ENCODE data around the gene CCNY. TPM values are rescaled to one million over a fixed set of nuclear protein-coding genes. Genes with fewer than 3 reads are reported as not detected.
"Not testable (repeated sequence)": the region's sequence is repeated elsewhere in the genome, so short reads cannot be mapped to it uniquely, and the experiment has no call there.

Gene CCNY
- total RNA-seq, 1 experiment from 2014 or later = 122 TPM

DNA sequence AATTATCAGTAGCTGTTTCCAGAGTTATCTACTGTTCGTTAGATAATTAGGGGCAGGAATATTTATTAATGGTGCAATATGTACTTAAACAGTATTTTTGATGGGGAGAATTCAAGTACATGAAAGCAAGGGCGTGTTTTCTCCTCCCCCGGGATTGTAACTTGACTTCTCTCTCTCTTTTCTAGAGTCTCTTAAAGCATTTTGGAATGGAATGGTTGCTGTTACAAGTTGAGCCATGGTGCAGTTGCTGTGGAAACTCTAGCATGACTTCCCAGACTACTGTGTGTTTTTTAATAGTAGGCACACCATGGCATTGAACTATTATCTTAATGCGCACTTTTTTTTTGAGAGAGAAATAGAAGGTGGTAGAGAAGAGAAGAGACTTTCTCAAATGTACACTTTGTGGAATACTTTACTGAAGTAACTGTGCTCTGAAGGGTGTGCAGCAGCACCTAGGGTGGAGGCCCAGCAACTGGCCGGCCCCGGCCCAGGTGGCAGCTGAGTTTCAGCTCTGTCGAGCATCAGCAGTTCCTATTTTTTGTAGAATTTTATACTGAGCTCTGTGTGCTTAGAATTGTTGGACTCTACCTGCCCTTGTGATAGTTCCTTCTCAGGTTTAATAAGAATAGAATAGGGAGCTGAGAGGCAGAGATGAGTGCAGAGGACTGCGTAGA, 64.4 kb downstream of the CCNY start:
- ChIA-PET POLR2A (interaction anchor here (0.6 kb wide), 2 partner anchors 10 to 109 kb away, joined by 3 to 13 read pairs; no protein-coding TSS in a partner anchor), CTCF (interaction anchor here (0.5 kb wide), 1 partner anchor 123 kb away, joined by 3 read pairs; no protein-coding TSS in a partner anchor)
- BruUV-seq (replicated peaks) = no TSS peak
- intact Hi-C loops (cut with micrococcal nuclease; ENCODE audit: unreplicated experiment) = no loop called here
- no peak for TF ChIP-seq CTCF (IDR thresholded peaks at IDR 0.05; ENCODE audit: insufficient read depth in 1 of 2, low read depth in 1 of 2, low read length in 1 of 2, severe bottlenecking in 1 of 2, unreplicated experiment in 1 of 2)
- Histone ChIP-seq H3K27me3 (replicated peaks; ENCODE audit: control insufficient read depth, insufficient read depth, low read length) (no peaks in the 10 kb centered on the region), H3K9me3 (peaks cover 23% of the 10 kb centered on the region), H3K4me1 (peaks cover 19% of the 10 kb centered on the region), H3K4me3 (ENCODE audit: low read depth, low read length) (no peak overlapping the region), H3K36me3 (ENCODE audit: control insufficient read depth, insufficient read depth, low read length) (no peaks in the 10 kb centered on the region; the same call in 1 of the 2 replicates)
- Mint-ChIP-seq H3K9me3 (ENCODE audit: unreplicated experiment) (no peaks in the 10 kb centered on the region), H3K4me3 (ENCODE audit: unreplicated experiment) (no peak overlapping the region), H3K27me3 (ENCODE audit: insufficient read depth, unreplicated experiment) (no peaks in the 10 kb centered on the region), H3K4me1 (ENCODE audit: low read depth, unreplicated experiment) (no peaks in the 10 kb centered on the region), H3K36me3 (ENCODE audit: insufficient read depth, unreplicated experiment) (no peaks in the 10 kb centered on the region), H3K27ac (ENCODE audit: unreplicated experiment) (no peak overlapping the region)
- no peak for DNase-seq

- H3K4me3 ChIP-seq (ENCODE audit: low read depth, low read length); DNase-seq; BruUV-seq (replicated peaks); intact Hi-C loops (cut with micrococcal nuclease; ENCODE audit: unreplicated experiment); H3K27me3 ChIP-seq (replicated peaks; ENCODE audit: control insufficient read depth, insufficient read depth, low read length); H3K27me3 Mint-ChIP-seq (ENCODE audit: insufficient read depth, unreplicated experiment); H3K27ac Mint-ChIP-seq (ENCODE audit: unreplicated experiment); CTCF ChIA-PET; H3K36me3 ChIP-seq (ENCODE audit: control insufficient read depth, insufficient read depth, low read length); H3K9me3 Mint-ChIP-seq (ENCODE audit: unreplicated experiment); H3K4me3 Mint-ChIP-seq (ENCODE audit: unreplicated experiment); H3K36me3 Mint-ChIP-seq (ENCODE audit: insufficient read depth, unreplicated experiment): not testable (repeated sequence)
- POLR2A ChIA-PET = interaction anchor here (0.5 kb wide), 1 partner anchor 144 kb away, joined by 5 read pairs; no protein-coding TSS in a partner anchor
- Histone ChIP-seq H3K9me3 (peaks cover 23% of the 10 kb centered on the region), H3K4me1 (peaks cover 19% of the 10 kb centered on the region)
- peaks cover 14% of the 10 kb centered on the region for H3K4me1 Mint-ChIP-seq (ENCODE audit: low read depth, unreplicated experiment)
Measured at GRCh38 chr10:35403491-35403890, 67.2 kb downstream of the CCNY start.

DNA sequence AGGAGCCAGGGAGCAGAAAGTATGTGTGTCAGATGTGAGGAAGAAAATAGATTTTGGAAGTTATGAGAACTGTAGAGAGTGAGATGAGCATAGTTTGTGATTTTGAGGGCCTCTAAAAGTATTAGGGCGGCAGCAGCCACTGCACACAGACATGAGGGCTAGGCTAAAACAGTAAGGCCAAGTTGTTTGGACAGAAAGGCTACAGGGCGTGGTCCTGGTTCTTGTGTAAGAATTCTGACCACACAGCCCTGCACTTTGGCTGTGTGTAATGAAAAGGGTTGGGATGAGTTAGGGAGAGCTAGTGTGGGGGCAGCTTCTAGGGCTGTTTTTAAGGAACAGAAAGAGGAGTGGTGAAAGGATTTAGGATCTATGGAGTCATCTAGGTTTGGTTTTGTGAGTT, 67.8 kb downstream of the CCNY start:
- H3K4me1 Mint-ChIP-seq (ENCODE audit: low read depth, unreplicated experiment) = peaks cover 14% of the 10 kb centered on the region
- H3K27ac Mint-ChIP-seq (ENCODE audit: unreplicated experiment); H3K27me3 ChIP-seq (replicated peaks; ENCODE audit: control insufficient read depth, insufficient read depth, low read length); intact Hi-C loops (cut with micrococcal nuclease; ENCODE audit: unreplicated experiment); DNase-seq; H3K27me3 Mint-ChIP-seq (ENCODE audit: insufficient read depth, unreplicated experiment); H3K36me3 Mint-ChIP-seq (ENCODE audit: insufficient read depth, unreplicated experiment); H3K9me3 Mint-ChIP-seq (ENCODE audit: unreplicated experiment); H3K4me3 Mint-ChIP-seq (ENCODE audit: unreplicated experiment); CTCF ChIA-PET; H3K4me3 ChIP-seq (ENCODE audit: low read depth, low read length); BruUV-seq (replicated peaks); H3K36me3 ChIP-seq (ENCODE audit: control insufficient read depth, insufficient read depth, low read length); POLR2A ChIA-PET: not testable (repeated sequence)
- Histone ChIP-seq H3K9me3 (peaks cover 23% of the 10 kb centered on the region), H3K4me1 (peaks cover 14% of the 10 kb centered on the region)

DNA sequence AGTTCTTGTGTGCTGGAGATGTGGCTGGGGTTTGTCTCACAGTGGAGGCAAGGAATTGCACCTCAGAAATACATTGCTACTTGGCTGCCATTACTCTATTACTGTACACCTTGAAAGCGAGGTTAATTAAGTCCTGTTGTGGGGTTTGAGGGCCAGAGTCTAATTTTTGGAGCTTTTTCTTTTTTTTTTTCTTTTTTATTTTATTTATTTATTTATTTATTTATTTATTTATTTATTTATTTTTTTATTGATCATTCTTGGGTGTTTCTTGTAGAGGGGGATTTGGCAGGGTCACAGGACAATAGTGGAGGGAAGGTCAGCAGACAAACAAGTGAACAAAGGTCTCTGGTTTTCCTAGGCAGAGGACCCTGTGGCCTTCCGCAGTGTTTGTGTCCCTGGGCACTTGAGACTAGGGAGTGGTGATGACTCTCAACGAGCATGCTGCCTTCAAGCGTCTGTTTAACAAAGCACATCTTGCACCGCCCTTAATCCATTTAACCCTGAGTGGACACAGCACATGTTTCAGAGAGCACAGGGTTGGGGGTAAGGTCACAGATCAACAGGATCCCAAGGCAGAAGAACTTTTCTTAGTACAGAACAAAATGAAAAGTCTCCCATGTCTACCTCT, 69.8 kb downstream of the CCNY start:
- H3K4me3 ChIP-seq (ENCODE audit: low read depth, low read length); CTCF ChIA-PET; H3K36me3 ChIP-seq (ENCODE audit: control insufficient read depth, insufficient read depth, low read length); H3K9me3 Mint-ChIP-seq (ENCODE audit: unreplicated experiment); H3K27me3 ChIP-seq (replicated peaks; ENCODE audit: control insufficient read depth, insufficient read depth, low read length); H3K4me1 ChIP-seq; POLR2A ChIA-PET; DNase-seq; BruUV-seq (replicated peaks); H3K4me3 Mint-ChIP-seq (ENCODE audit: unreplicated experiment); intact Hi-C loops (cut with micrococcal nuclease; ENCODE audit: unreplicated experiment); H3K27ac Mint-ChIP-seq (ENCODE audit: unreplicated experiment); H3K27me3 Mint-ChIP-seq (ENCODE audit: insufficient read depth, unreplicated experiment): not testable (repeated sequence)
- Mint-ChIP-seq H3K4me1 (ENCODE audit: low read depth, unreplicated experiment) (peaks cover 26% of the 10 kb centered on the region), H3K36me3 (ENCODE audit: insufficient read depth, unreplicated experiment) (peaks cover 11% of the 10 kb centered on the region)
- H3K9me3 ChIP-seq = peaks cover 20% of the 10 kb centered on the region

GRCh38 chr10:35407696-35408095, 71.4 kb downstream of the CCNY start:
- H3K4me3 ChIP-seq (ENCODE audit: low read depth, low read length); H3K9me3 Mint-ChIP-seq (ENCODE audit: unreplicated experiment); intact Hi-C loops (cut with micrococcal nuclease; ENCODE audit: unreplicated experiment); BruUV-seq (replicated peaks); CTCF ChIA-PET; H3K36me3 ChIP-seq (ENCODE audit: control insufficient read depth, insufficient read depth, low read length); H3K27me3 ChIP-seq (replicated peaks; ENCODE audit: control insufficient read depth, insufficient read depth, low read length); H3K4me3 Mint-ChIP-seq (ENCODE audit: unreplicated experiment); POLR2A ChIA-PET; DNase-seq; H3K27me3 Mint-ChIP-seq (ENCODE audit: insufficient read depth, unreplicated experiment); H3K27ac Mint-ChIP-seq (ENCODE audit: unreplicated experiment): not testable (repeated sequence)
- Mint-ChIP-seq H3K36me3 (ENCODE audit: insufficient read depth, unreplicated experiment) (peaks cover 11% of the 10 kb centered on the region), H3K4me1 (ENCODE audit: low read depth, unreplicated experiment) (peaks cover 26% of the 10 kb centered on the region)
- peaks cover 11% of the 10 kb centered on the region for H3K4me1 ChIP-seq
- H3K9me3 ChIP-seq = peaks cover 19% of the 10 kb centered on the region

Data from Caco-2 (cell line).